ENCODE results near the gene CCK. TPM values are rescaled to one million over a fixed set of nuclear protein-coding genes. Genes with fewer than 3 reads are reported as not detected.

The CCK gene
- polyA plus RNA-seq, 3 donors, result not detected

DNA sequence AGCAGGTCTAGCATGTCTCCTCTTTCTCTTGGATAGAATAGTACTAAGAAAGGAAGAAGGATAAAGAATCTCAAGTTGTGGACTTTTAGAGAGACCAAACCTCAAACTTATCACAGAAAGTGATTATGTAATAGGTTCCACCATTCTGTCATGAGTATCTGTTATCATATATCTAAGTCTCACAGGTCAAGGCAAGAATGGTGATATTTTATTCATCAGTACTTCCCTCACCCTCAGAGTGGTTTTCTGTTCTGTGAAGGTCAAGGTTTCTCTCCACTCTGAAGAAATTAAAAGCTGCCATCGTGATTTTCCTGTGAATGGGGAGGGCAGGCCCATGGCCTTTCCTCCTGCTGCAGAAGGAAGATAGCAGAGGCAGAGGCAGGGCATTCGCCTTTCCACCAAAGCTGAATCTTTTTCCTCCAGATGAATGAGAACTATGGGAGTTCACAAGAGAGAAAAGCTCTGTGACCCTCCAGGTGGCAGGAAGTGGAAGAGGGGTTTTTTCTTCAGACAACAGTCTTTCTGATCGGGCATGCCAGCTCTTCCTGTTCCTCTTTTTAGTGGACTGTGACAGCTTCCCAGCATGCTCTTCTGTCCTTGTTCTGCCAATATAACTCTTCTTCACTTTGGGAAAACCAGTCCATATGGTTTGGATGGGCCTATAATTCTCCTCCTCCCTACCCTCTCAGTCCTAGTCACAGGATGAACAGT, 37.1 kb upstream of the CCK start:
- Histone ChIP-seq H4K20me1 (ENCODE audit: insufficient read depth, low read length) (no peaks in the 10 kb centered on the region), H3K36me3 (replicated peaks in 1 of 2; ENCODE audit: control insufficient read depth in 1 of 2, insufficient read depth in 2 of 2, low read length in 2 of 2) (no peaks in the 10 kb centered on the region), H3K27ac (ENCODE audit: low read depth in 1 of 2, low read length in 2 of 2) (no peak overlapping the region), H3K27me3 (ENCODE audit: control insufficient read depth in 2 of 2, insufficient read depth in 2 of 2, low read length in 2 of 2) (peaks cover 0 to 2% of the 10 kb centered on the region in 2 donors), H3K4me2 (replicated peaks; ENCODE audit: extremely low read depth, low read length, poor library complexity, severe bottlenecking) (no peak overlapping the region), H2AFZ (ENCODE audit: insufficient read depth, low read depth, low read length, poor library complexity, severe bottlenecking) (no peak overlapping the region), H3K9ac (ENCODE audit: insufficient read depth, low read length, poor library complexity, severe bottlenecking) (no peak overlapping the region), H3K79me2 (ENCODE audit: insufficient read depth, low read length) (no peaks in the 10 kb centered on the region), H3K9me3 (replicated peaks in 1 of 2; ENCODE audit: control insufficient read depth in 1 of 2, insufficient read depth in 1 of 2, low read length in 2 of 2) (no peaks in the 10 kb centered on the region), H3K4me1 (ENCODE audit: control insufficient read depth in 1 of 2, insufficient read depth in 2 of 2, low read length in 2 of 2) (no peaks in the 10 kb centered on the region), H3K4me3 (replicated peaks in 1 of 3; ENCODE audit: low read depth in 2 of 3, low read length in 3 of 3) (no peak overlapping the region)
- no peak overlapping the region for H3K4me3 Mint-ChIP-seq
- DNase-seq, result no peak
- H3K9me3 Mint-ChIP-seq, result peaks cover 0 to 3% (median 0%) of the 10 kb centered on the region in 7 donors
- TF ChIP-seq, protein P1, sequence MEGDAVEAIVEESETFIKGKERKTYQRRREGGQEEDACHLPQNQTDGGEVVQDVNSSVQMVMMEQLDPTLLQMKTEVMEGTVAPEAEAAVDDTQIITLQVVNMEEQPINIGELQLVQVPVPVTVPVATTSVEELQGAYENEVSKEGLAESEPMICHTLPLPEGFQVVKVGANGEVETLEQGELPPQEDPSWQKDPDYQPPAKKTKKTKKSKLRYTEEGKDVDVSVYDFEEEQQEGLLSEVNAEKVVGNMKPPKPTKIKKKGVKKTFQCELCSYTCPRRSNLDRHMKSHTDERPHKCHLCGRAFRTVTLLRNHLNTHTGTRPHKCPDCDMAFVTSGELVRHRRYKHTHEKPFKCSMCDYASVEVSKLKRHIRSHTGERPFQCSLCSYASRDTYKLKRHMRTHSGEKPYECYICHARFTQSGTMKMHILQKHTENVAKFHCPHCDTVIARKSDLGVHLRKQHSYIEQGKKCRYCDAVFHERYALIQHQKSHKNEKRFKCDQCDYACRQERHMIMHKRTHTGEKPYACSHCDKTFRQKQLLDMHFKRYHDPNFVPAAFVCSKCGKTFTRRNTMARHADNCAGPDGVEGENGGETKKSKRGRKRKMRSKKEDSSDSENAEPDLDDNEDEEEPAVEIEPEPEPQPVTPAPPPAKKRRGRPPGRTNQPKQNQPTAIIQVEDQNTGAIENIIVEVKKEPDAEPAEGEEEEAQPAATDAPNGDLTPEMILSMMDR (IDR thresholded peaks at IDR 0.05), result no peak
- WGBS (ENCODE audit: insufficient coverage), result 0% methylated on average over 1 of the region's 3 CpGs
- no peak overlapping the region for H3K27ac Mint-ChIP-seq
- H3K36me3 Mint-ChIP-seq, result no peaks in the 10 kb centered on the region
- intact Hi-C loops (cut with micrococcal nuclease), result no loop called here
- H3K4me1 Mint-ChIP-seq, result peaks cover 4% of the 10 kb centered on the region
- H3K27me3 Mint-ChIP-seq (ENCODE audit: low read depth in 3 of 3), result peaks cover 3 to 4% (median 4%) of the 10 kb centered on the region in 3 donors

DNA sequence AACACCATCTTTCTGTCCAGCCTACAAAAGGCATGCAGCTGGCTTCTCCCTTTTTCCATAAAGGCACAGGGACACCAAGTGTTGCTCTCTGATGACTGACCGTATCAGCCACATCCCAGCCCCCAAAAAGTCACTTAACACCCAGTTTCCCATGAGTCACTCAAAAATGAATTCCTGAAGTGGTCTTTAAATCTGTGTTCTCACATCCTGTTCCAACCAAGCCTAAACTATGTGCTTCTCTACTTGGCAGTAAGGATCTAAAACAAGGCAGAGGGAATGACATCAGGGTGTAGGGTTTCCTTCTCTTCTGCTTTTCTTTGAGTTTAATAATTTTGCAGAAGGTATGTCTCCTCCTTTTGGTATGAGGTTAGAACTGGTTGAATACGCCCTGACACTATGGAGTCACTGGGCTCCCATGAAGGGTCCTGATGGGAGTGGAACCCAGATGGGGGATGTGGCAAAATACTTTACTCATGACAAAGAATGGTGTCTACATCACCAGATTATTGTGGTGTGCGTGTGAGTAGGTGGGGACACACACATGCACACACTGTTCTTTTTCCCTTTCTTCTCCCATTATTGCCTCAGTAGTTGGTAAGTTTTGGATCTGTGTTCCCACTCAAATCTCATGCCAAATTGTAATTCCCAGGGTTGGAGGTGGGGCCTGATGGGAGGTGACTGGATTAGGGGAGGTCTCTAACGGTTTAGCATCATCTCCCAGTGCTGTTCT, 35.6 kb upstream of the CCK start:
- Mint-ChIP-seq H3K4me3 (no peak overlapping the region), H3K4me1 (peaks cover 4% of the 10 kb centered on the region), H3K27ac (no peak overlapping the region), H3K9me3 (peaks cover 0 to 3% (median 0%) of the 10 kb centered on the region in 7 donors), H3K27me3 (ENCODE audit: low read depth in 3 of 3) (peaks cover 3 to 6% (median 5%) of the 10 kb centered on the region in 3 donors), H3K36me3 (no peaks in the 10 kb centered on the region)
- intact Hi-C loops (cut with micrococcal nuclease), result no loop called here
- no peaks in the 10 kb centered on the region for H3K27me3 ChIP-seq (ENCODE audit: control insufficient read depth in 2 of 2, insufficient read depth in 2 of 2, low read length in 2 of 2)
- no peak for DNase-seq
- 46% methylated on average over 1 of the region's 4 CpGs for WGBS (ENCODE audit: insufficient coverage)
- TF ChIP-seq, protein P1 (IDR thresholded peaks at IDR 0.05), result no peak
- no peaks in the 10 kb centered on the region for H4K20me1 ChIP-seq (ENCODE audit: insufficient read depth, low read length)
- no peak overlapping the region for H3K9ac ChIP-seq (ENCODE audit: insufficient read depth, low read length, poor library complexity, severe bottlenecking)
- no peaks in the 10 kb centered on the region for H3K9me3 ChIP-seq (replicated peaks in 1 of 2; ENCODE audit: control insufficient read depth in 1 of 2, insufficient read depth in 1 of 2, low read length in 2 of 2)
- no peak overlapping the region for H3K27ac ChIP-seq (ENCODE audit: low read depth in 1 of 2, low read length in 2 of 2)
- no peaks in the 10 kb centered on the region for H3K79me2 ChIP-seq (ENCODE audit: insufficient read depth, low read length)
- H3K4me1 ChIP-seq (ENCODE audit: control insufficient read depth in 1 of 2, insufficient read depth in 2 of 2, low read length in 2 of 2), result no peaks in the 10 kb centered on the region
- no peak overlapping the region for H3K4me3 ChIP-seq (replicated peaks in 1 of 3; ENCODE audit: low read depth in 2 of 3, low read length in 3 of 3)
- H3K36me3 ChIP-seq (replicated peaks in 1 of 2; ENCODE audit: control insufficient read depth in 1 of 2, insufficient read depth in 2 of 2, low read length in 2 of 2), result no peaks in the 10 kb centered on the region
- H3K4me2 ChIP-seq (replicated peaks; ENCODE audit: extremely low read depth, low read length, poor library complexity, severe bottlenecking), result no peak overlapping the region
- H2AFZ ChIP-seq (ENCODE audit: insufficient read depth, low read depth, low read length, poor library complexity, severe bottlenecking), result no peak overlapping the region
